Measurements from ENCODE around the gene AIPL1.

AIPL1 gene

GRCh38 chr17:6415616-6416015, 19.3 kb downstream of the AIPL1 start:
- no peak for DNase-seq (ENCODE audit: low read depth)

GRCh38 chr17:6413065-6413464, 21.9 kb downstream of the AIPL1 start:
- peak; percentile 27 for DNase-seq (ENCODE audit: low read depth)

- no peak for DNase-seq (ENCODE audit: low read depth)
Observed at GRCh38 chr17:6408735-6409134, 26.2 kb downstream of the AIPL1 start.

- DNase-seq (ENCODE audit: low read depth), result no peak
Observed at GRCh38 chr17:6408276-6408675, 26.6 kb downstream of the AIPL1 start.

- DNase-seq (ENCODE audit: low read depth), result peak; percentile 14
Observed at GRCh38 chr17:6402258-6402657, 32.7 kb downstream of the AIPL1 start.

GRCh38 chr17:6398955-6399354, 36.0 kb downstream of the AIPL1 start:
- no peak for DNase-seq (ENCODE audit: low read depth)

DNA sequence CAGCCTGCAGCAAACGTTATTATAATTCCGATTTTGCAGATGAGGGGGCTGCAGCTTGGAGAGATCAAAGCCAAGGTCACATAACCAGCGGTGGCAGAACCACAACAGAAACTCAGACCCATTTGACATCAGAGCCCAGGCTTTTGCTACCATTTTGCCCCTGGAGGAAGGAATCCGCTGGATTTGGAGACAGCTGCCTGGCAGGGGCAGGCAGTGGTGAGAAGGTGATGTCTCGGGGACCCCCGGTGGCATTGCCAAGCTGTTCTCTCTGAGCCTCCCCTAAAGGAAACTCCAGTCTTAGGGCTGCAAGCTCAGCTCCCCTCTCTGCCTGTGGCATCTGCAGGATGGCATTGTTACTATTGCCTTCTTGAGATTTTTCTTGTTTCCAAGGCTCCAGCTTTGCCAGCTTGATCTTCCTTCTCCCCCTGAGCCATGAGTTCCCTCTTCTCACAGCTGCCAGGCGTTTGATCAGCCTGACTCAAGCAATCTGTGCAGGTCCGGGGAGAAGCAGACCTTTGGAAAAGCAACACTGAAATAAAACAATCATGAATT, 40.8 kb downstream of the AIPL1 start:
- no peak for DNase-seq (ENCODE audit: low read depth)

- DNase-seq (ENCODE audit: low read depth), result no peak
Observed at GRCh38 chr17:6393351-6393952, 41.5 kb downstream of the AIPL1 start.

- DNase-seq (ENCODE audit: low read depth), result no peak
Observed at GRCh38 chr17:6392609-6393350, 42.1 kb downstream of the AIPL1 start.

- DNase-seq (ENCODE audit: low read depth), result no peak
Observed at GRCh38 chr17:6388416-6388815, 46.5 kb downstream of the AIPL1 start.

GRCh38 chr17:6387858-6388257, 47.1 kb downstream of the AIPL1 start:
- DNase-seq (ENCODE audit: low read depth), result no peak

GRCh38 chr17:6387442-6387841, 47.5 kb downstream of the AIPL1 start:
- DNase-seq (ENCODE audit: low read depth), result no peak

GRCh38 chr17:6386041-6386630, 48.8 kb downstream of the AIPL1 start:
- DNase-seq (ENCODE audit: low read depth), result no peak

- DNase-seq (ENCODE audit: low read depth), result no peak
Observed at GRCh38 chr17:6384481-6384880, 50.4 kb downstream of the AIPL1 start.

GRCh38 chr17:6381526-6382465, 53.1 kb downstream of the AIPL1 start:
- DNase-seq (ENCODE audit: low read depth), result no peak

- DNase-seq (ENCODE audit: low read depth), result no peak
Observed at GRCh38 chr17:6380915-6381438, 53.9 kb downstream of the AIPL1 start.

DNA sequence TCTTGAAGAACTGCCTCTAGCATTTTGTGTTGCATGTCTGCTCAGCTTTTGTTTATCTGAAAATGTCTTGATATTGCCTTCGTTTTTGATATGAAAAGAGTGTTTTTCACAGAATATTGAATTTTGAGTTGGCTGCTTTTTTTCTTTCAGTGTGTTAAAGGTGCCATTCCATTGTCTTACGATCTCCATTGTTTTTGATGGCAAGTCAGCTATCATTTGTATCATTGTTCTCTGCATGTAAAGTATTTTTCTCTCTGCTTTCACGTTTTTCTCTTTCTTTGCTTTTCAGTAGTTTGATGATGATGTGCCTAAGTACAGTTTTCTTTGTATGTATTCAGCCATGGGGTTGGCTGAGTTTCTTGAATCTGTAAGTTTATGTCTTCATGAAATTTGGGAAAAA, 57.0 kb downstream of the AIPL1 start:
- DNase-seq (ENCODE audit: low read depth), result no peak

GRCh38 chr17:6376931-6377361, 58.0 kb downstream of the AIPL1 start:
- DNase-seq (ENCODE audit: low read depth), result no peak

- no peak for DNase-seq (ENCODE audit: low read depth)
Observed at GRCh38 chr17:6374761-6375312, 60.1 kb downstream of the AIPL1 start.

GRCh38 chr17:6374271-6374691, 60.6 kb downstream of the AIPL1 start:
- DNase-seq (ENCODE audit: low read depth), result no peak
